Vagina (tissue), 2 donors: ENCODE data around the gene NFAM1. TPM values are rescaled to one million over a fixed set of nuclear protein-coding genes. Genes with fewer than 3 reads are reported as not detected.

Source experiments
- DNase-seq, 2 donors: peaks; one replicate each; pipeline ENCODE4 v3.0.0-alpha.2; 2017; ENCODE audit errors: extremely low spot score in 2 of 2
- H3K27ac ChIP-seq: fragments of 200-600 bp; sonication (generic); one replicate; pipeline ENCODE4 v1.5.1; 2019
- H3K27me3 ChIP-seq: fragments of 200-600 bp; sonication (generic); one replicate; pipeline ENCODE4 v1.5.1; 2019
- H3K36me3 ChIP-seq, 2 donors: fragments of 200-600 bp; sonication (generic); one replicate each; pipeline ENCODE4 v1.5.1; 2017 to 2019
- H3K4me1 ChIP-seq: fragments of 200-600 bp; sonication (generic); one replicate; pipeline ENCODE4 v1.5.1; 2019
- H3K4me3 ChIP-seq, 2 donors: fragments of 200-600 bp; sonication (generic); 1 replicate in 1 of 2; 2 replicates in 1 of 2; pipeline ENCODE4 v1.5.1; 2016 to 2019
- H3K9me3 ChIP-seq: fragments of 200-600 bp; sonication (generic); one replicate; pipeline ENCODE4 v1.5.1; 2019
- CTCF ChIP-seq, 3 experiments: fragments of 450-650 bp in 2 of 3; fragments of 200-600 bp in 1 of 3; sonication (generic) in 1 of 3; IDR thresholded peaks; one replicate each; pipeline ENCODE4 v1.5.1; 2017 to 2019; ENCODE audit warnings: antibody characterized with exemption in 3 of 3, mild to moderate bottlenecking in 2 of 3, moderate library complexity in 2 of 3
- POLR2A ChIP-seq, 2 donors: fragments of 450-650 bp; IDR thresholded peaks; one replicate each; pipeline ENCODE4 v1.6.1; 2017; ENCODE audit warnings: antibody characterized with exemption in 2 of 2, mild to moderate bottlenecking in 2 of 2, moderate library complexity in 2 of 2
- POLR2AphosphoS5 ChIP-seq, 2 donors: sonication (generic); formaldehyde crosslinking; IDR thresholded peaks; one replicate each; pipeline ENCODE4 v1.9.0; 2017; ENCODE audit warnings: antibody characterized with exemption in 2 of 2, mild to moderate bottlenecking in 2 of 2, low read depth in 1 of 2; ENCODE audit not compliant: insufficient read depth in 1 of 2
- intact Hi-C: fragments of 100-400 bp; cut with DNase I; formaldehyde crosslinking; loops from one replicate; pipeline ENCODE4 v1.15.1; 2023
- total RNA-seq: library from RNA; depleted of rRNA; stranded (reverse); fragments of >200 nt; gene quantifications from one replicate; pipeline ENCODE4 v1.2.3, GENCODE V29; 2016

Gene NFAM1
- total RNA-seq, 1 donor from 2014 or later = 1.7 TPM

GRCh38 chr22:42357221-42357620, 75.0 kb downstream of the NFAM1 start:
- H3K27ac ChIP-seq = no peak overlapping the region
- H3K27me3 ChIP-seq = no peaks in the 10 kb centered on the region
- peaks cover 31% of the 10 kb centered on the region for H3K4me1 ChIP-seq
- no peak overlapping the region for H3K4me3 ChIP-seq
- no peaks in the 10 kb centered on the region for H3K36me3 ChIP-seq
- H3K9me3 ChIP-seq = no peaks in the 10 kb centered on the region
- DNase-seq = no peak
- TF ChIP-seq POLR2AphosphoS5 (IDR thresholded peaks at IDR 0.05; ENCODE audit: insufficient read depth in 1 of 2, low read depth in 1 of 2) (no peak), CTCF (IDR thresholded peaks at IDR 0.05) (no peak), POLR2A (IDR thresholded peaks at IDR 0.05) (no peak)
- intact Hi-C loops = no loop called here

GRCh38 chr22:42356533-42356932, 75.7 kb downstream of the NFAM1 start:
- H3K4me1 ChIP-seq = peaks cover 31% of the 10 kb centered on the region
- H3K9me3 ChIP-seq = no peaks in the 10 kb centered on the region
- H3K36me3 ChIP-seq = no peaks in the 10 kb centered on the region
- H3K27me3 ChIP-seq = no peaks in the 10 kb centered on the region
- H3K4me3 ChIP-seq = no peak overlapping the region
- no peak overlapping the region for H3K27ac ChIP-seq
- no peak for DNase-seq
- TF ChIP-seq CTCF (IDR thresholded peaks at IDR 0.05) = no peak
- no peak for TF ChIP-seq POLR2AphosphoS5 (IDR thresholded peaks at IDR 0.05; ENCODE audit: insufficient read depth in 1 of 2, low read depth in 1 of 2)
- TF ChIP-seq POLR2A (IDR thresholded peaks at IDR 0.05) = no peak
- intact Hi-C loops = no loop called here

- no peak overlapping the region for H3K4me3 ChIP-seq
- peaks cover 22% of the 10 kb centered on the region for H3K4me1 ChIP-seq
- no peaks in the 10 kb centered on the region for H3K9me3 ChIP-seq
- DNase-seq = no peak
- intact Hi-C loops = no loop called here
- no peak overlapping the region for H3K27ac ChIP-seq
- no peaks in the 10 kb centered on the region for H3K27me3 ChIP-seq
- no peaks in the 10 kb centered on the region for H3K36me3 ChIP-seq
- TF ChIP-seq POLR2AphosphoS5 (IDR thresholded peaks at IDR 0.05; ENCODE audit: insufficient read depth in 1 of 2, low read depth in 1 of 2) (no peak), POLR2A (IDR thresholded peaks at IDR 0.05) (no peak), CTCF (IDR thresholded peaks at IDR 0.05) (no peak)
Measured at GRCh38 chr22:42353883-42354727, 78.1 kb downstream of the NFAM1 start.

GRCh38 chr22:42350373-42350772, 81.8 kb downstream of the NFAM1 start:
- no peak for DNase-seq
- Histone ChIP-seq H3K4me3 (no peak overlapping the region), H3K27me3 (no peaks in the 10 kb centered on the region), H3K27ac (no peak overlapping the region), H3K36me3 (no peaks in the 10 kb centered on the region), H3K9me3 (no peaks in the 10 kb centered on the region), H3K4me1 (peaks cover 8% of the 10 kb centered on the region)
- intact Hi-C loops = no loop called here
- TF ChIP-seq CTCF (IDR thresholded peaks at IDR 0.05) (no peak), POLR2AphosphoS5 (IDR thresholded peaks at IDR 0.05; ENCODE audit: insufficient read depth in 1 of 2, low read depth in 1 of 2) (no peak)

GRCh38 chr22:42347281-42347824, 84.8 kb downstream of the NFAM1 start:
- H3K27ac ChIP-seq = no peak overlapping the region

More at GRCh38 chr22:42347281-42347824, 84.8 kb downstream of the NFAM1 start:
- Histone ChIP-seq H3K4me1 (peaks cover 21% of the 10 kb centered on the region), H3K9me3 (no peaks in the 10 kb centered on the region), H3K4me3 (no peak overlapping the region), H3K36me3 (no peaks in the 10 kb centered on the region), H3K27me3 (no peaks in the 10 kb centered on the region)
- TF ChIP-seq POLR2AphosphoS5 (IDR thresholded peaks at IDR 0.05; ENCODE audit: insufficient read depth in 1 of 2, low read depth in 1 of 2) = no peak
- TF ChIP-seq POLR2A (IDR thresholded peaks at IDR 0.05) = no peak
- no peak for TF ChIP-seq CTCF (IDR thresholded peaks at IDR 0.05)
- no peak for DNase-seq
- intact Hi-C loops = no loop called here
